Sigmoid colon (tissue), 4 donors: Measurements from ENCODE around the gene OGFR.

Experiments used
- CTCF ChIP-seq, 4 experiments: fragments of 450-650 bp in 3 of 4; fragments of 200-600 bp in 1 of 4; IDR thresholded peaks; one replicate each; pipeline ENCODE4 v1.5.1; 2016 to 2019; ENCODE audit warnings: antibody characterized with exemption in 4 of 4, mild to moderate bottlenecking in 3 of 4, moderate library complexity in 2 of 4
- EP300 ChIP-seq, 4 donors: sonication (generic); formaldehyde crosslinking; IDR thresholded peaks; one replicate each; pipeline ENCODE4 v1.6.1; 2017; ENCODE audit warnings: antibody characterized with exemption in 4 of 4
- POLR2A ChIP-seq, 2 donors: fragments of 450-650 bp; IDR thresholded peaks; one replicate each; pipeline ENCODE4 v1.6.1; 2016; ENCODE audit warnings: antibody characterized with exemption in 2 of 2, mild to moderate bottlenecking in 2 of 2, moderate library complexity in 2 of 2
- POLR2AphosphoS5 ChIP-seq, 4 donors: sonication (generic); formaldehyde crosslinking; IDR thresholded peaks; one replicate each; pipeline ENCODE4 v1.6.1; 2017; ENCODE audit warnings: antibody characterized with exemption in 4 of 4

- TF ChIP-seq POLR2AphosphoS5 (IDR thresholded peaks at IDR 0.05) (no peak), CTCF (IDR thresholded peaks at IDR 0.05) (no peak), POLR2A (IDR thresholded peaks at IDR 0.05) (no peak), EP300 (IDR thresholded peaks at IDR 0.05) (no peak)
These were observed 26.6 kb upstream of the OGFR start for GRCh38 chr20:62778058-62778457.
